GM10266 (cell line): ENCODE measurements around the gene NUP50.
A peak's percentile ranks its signal among the peaks of the same experiment; 100 is the strongest.

Experiments
- DNase-seq: peaks from one replicate; pipeline ENCODE4 v3.0.0; 2012; ENCODE audit errors: extremely low spot score
- TF ChIP-seq, protein P1 (sequence below): IDR thresholded peaks from 2 replicates; pipeline ENCODE4 v1.5.1; 2012; ENCODE audit warnings: mild to moderate bottlenecking, low read depth; ENCODE audit not compliant: control insufficient read depth, insufficient read depth; ENCODE audit errors: missing control alignments

NUP50 gene

DNA sequence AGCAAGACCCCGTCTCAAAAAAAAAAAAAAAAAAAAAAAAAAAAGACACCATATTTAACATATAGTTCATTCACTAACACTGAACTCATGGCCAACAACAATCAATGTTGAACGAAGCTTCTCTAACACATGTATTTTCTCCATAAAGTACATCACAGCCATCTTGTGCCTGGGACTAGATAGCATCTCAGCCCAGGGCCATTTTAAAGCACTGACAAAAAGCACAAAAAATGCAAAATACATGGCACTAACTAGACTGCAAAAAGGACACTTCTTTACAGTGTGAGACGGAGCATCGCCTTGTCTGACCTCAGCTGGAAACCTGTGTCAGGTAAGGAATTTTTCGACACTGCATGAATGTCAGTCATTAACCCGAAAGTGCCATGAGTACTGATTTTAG lies 53.6 kb downstream of the NUP50 start:
- TF ChIP-seq, protein P1, sequence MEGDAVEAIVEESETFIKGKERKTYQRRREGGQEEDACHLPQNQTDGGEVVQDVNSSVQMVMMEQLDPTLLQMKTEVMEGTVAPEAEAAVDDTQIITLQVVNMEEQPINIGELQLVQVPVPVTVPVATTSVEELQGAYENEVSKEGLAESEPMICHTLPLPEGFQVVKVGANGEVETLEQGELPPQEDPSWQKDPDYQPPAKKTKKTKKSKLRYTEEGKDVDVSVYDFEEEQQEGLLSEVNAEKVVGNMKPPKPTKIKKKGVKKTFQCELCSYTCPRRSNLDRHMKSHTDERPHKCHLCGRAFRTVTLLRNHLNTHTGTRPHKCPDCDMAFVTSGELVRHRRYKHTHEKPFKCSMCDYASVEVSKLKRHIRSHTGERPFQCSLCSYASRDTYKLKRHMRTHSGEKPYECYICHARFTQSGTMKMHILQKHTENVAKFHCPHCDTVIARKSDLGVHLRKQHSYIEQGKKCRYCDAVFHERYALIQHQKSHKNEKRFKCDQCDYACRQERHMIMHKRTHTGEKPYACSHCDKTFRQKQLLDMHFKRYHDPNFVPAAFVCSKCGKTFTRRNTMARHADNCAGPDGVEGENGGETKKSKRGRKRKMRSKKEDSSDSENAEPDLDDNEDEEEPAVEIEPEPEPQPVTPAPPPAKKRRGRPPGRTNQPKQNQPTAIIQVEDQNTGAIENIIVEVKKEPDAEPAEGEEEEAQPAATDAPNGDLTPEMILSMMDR: no peak
- no peak for DNase-seq

DNA sequence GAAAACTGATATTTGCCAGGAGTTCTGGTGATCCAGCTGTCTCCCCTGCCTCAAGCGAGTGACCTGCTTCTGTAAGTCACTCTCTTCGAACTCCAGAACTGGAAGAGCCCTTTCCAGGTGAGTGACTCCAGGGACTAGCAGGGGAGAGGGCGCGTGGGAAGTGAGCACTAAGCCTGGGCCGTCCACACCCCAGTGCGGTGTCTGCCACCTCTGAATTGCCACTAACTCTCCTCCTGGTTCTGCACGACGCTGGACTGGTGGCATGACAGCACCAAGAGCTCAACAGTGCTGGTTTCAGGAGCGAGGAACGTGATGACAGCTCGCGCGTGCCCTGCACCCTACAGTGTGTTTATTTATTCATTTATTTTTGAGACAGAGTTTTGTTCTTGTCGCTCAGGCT lies 54.1 kb downstream of the NUP50 start:
- DNase-seq: no peak
- TF ChIP-seq, protein P1: no peak

DNA sequence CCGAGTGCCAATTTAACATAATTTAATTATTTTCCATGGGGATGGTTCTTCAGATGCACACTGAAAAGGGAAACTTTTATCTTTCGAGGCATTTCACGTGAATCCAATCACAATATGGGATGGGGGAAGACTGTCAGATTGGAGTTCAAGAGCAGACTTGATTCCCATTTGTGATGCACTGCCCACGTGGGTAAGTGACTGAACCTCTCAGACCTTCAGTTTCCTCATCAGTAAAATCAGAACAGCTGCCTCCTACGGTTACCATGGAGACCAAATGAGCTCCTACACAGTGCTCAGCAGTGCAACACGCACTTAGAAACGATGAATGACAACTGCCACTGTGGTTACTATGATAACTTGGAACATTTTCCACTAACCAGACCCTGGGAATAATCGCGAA lies 55.3 kb downstream of the NUP50 start:
- TF ChIP-seq, protein P1: no peak
- DNase-seq: peak; percentile 82

DNA sequence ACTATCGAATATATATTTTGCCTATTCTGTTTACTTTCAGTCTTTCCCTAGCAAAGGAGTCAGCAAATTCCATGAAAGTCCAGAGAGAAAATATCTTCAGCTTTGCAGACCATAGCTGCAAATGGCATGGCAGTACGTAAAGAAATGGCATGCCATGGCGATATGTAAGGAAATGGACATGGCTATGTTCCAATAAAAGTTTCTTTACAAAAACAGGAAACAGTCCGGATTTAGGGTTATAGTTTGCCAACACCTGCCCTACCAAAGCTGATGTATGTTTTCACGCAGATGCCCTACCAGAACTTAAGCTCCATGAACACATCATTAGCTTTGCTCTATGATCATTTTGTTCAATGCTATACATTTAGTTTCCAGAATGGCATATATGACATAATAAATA lies 57.5 kb downstream of the NUP50 start:
- TF ChIP-seq, protein P1: no peak
- no peak for DNase-seq

DNA sequence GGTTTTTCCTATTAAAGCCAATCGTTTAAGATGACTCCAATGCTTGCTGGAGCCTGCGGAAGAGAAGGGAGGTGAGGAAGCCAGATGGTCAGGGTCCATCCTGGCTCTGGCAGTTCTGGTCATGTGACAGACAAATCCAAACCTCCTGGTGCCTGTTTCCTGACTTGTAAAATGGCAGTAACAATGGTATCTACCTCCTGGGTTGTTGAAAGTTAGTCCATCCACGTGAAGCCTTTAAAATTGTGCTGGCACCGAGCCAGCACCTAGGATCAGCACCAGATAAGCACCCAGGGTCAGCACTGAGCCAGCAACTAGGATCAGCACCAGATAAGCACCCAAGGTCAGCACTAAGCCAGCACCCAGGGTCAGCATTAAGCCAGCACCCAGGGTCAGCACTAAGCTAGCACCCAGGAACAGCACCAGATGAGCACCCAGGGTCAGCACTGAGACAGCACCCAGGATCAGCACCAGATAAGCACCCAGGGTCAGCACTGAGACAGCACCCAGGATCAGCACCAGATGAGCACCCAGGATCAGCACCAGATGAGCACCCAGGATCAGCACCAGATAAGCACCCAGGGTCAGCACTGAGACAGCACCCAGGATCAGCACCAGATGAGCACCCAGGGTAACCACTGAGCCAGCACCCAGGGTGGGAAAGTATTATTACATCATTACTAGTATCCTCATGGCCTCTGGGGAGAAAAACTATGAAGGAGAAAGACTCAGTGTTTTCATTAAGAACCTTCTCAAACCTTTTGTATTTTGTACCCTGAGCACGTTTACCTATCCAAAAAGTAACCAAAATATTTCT lies 59.8 kb downstream of the NUP50 start:
- DNase-seq: no peak
- TF ChIP-seq, protein P1: no peak

DNA sequence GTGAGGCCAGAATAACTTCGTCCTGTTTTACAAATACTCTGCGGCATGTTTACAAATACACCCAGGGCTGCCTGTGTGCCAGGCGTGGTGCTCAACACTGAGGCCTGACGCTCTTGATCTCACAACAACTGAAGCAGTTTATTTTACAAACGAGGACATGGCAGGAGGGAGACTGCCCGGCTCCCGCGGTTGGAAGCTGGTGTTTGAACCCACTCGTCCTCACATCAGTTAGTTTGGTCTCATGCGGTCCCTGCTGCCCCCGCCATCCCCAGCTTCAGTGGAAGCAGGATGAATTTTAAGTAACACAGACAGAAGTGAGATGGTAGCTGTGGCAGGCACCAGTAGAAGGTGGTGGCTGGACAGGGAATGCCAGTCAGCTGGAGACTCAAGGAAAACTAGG lies 60.6 kb downstream of the NUP50 start:
- TF ChIP-seq, protein P1: no peak
- DNase-seq: no peak

DNA sequence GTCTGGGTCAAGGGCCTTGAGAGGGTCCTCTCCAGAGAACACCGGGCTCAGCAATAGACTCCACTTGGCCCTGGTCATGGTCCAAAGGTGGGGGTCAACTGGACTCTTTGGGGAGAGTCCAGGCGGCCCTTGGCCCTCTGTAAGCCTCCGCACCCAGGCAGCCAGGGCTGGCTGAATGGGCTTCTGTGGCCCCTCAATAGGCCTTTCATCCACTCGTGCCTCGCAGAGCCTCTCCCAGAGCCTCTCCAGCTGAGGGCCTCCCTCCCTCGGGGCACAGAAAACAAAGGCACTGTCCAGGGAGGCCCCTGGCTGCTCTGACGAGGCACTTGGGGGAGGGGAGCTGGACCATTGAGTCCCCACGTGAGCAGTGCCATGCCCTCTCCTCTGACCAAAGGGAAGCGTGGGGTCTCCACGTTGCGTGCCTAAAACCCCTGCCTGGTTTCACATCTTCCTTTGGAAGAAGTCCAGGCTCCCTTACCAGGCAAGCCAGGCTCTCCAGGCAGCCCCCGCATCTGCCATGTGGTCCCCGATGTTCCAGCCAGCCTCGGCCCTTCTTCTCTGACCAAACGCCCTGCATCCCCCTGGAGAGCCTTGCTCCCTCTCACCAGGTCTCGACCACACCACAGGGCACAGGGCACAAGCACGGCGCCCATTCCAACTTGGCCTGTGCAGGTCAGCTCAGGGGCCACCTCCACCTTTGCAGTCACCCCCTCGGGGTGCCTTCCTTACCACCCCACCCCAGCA lies 61.4 kb downstream of the NUP50 start:
- DNase-seq: no peak
- TF ChIP-seq, protein P1: no peak
